ENCODE results near the gene C10orf143.

Gene C10orf143

GRCh38 chr10:130038019-130038555 is 72.5 kb downstream of the C10orf143 start:
- TF ChIP-seq, protein P1, sequence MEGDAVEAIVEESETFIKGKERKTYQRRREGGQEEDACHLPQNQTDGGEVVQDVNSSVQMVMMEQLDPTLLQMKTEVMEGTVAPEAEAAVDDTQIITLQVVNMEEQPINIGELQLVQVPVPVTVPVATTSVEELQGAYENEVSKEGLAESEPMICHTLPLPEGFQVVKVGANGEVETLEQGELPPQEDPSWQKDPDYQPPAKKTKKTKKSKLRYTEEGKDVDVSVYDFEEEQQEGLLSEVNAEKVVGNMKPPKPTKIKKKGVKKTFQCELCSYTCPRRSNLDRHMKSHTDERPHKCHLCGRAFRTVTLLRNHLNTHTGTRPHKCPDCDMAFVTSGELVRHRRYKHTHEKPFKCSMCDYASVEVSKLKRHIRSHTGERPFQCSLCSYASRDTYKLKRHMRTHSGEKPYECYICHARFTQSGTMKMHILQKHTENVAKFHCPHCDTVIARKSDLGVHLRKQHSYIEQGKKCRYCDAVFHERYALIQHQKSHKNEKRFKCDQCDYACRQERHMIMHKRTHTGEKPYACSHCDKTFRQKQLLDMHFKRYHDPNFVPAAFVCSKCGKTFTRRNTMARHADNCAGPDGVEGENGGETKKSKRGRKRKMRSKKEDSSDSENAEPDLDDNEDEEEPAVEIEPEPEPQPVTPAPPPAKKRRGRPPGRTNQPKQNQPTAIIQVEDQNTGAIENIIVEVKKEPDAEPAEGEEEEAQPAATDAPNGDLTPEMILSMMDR (IDR thresholded peaks at IDR 0.05; ENCODE audit: low read depth, low read length), result no peak
- no peak overlapping the region for H3K4me3 ChIP-seq (replicated peaks in 1 of 2; ENCODE audit: low read depth in 2 of 2, low read length in 2 of 2)
- no peak for DNase-seq (ENCODE audit: low read depth in 2 of 2)

- no peak overlapping the region for H3K4me3 ChIP-seq (replicated peaks in 1 of 2; ENCODE audit: low read depth in 2 of 2, low read length in 2 of 2)
- TF ChIP-seq, protein P1 (IDR thresholded peaks at IDR 0.05; ENCODE audit: low read depth, low read length), result no peak
- DNase-seq (ENCODE audit: low read depth in 2 of 2), result no peak
Measured at GRCh38 chr10:130037169-130037661, 73.4 kb downstream of the C10orf143 start.

DNA sequence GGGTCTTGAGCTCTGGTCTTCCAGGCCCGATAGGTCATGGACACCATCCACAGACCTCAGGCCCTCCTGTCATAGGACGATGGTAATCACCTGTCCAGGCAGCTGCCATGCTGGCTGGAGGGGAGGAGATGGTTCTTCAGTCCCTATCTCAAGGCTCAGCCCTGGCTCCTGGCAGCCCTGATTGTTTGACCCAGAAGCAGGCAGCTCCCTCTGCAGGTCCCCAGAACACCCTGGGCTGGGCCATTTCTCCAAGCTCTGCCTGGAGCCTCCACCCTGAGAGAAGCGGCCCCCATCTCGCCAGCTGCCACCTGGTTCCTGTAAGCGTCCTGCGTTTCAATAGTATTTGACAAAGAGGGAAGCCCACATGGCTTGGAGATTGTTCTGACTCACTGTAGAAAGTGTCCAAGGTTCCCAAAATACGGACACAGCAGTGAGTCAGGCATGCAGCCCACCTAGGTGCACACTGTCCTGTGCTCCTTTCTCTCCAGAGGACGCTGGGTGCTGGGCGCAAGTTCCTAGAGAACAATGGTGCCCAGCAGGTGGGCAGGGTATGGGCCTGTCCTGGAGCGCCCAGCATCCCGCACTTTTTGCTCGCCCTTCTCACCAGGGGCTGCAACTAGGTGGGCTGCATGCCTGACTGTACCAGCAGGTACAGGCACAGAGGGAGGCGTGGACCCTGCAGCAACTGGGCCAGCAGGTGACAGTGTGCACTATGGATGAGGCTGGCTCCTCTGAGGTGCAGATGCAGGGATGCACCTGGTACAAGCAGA is 74.1 kb downstream of the C10orf143 start:
- TF ChIP-seq, protein P1 (IDR thresholded peaks at IDR 0.05; ENCODE audit: low read depth, low read length), result no peak
- DNase-seq (ENCODE audit: low read depth in 2 of 2), result no peak
- H3K4me3 ChIP-seq (replicated peaks in 1 of 2; ENCODE audit: low read depth in 2 of 2, low read length in 2 of 2), result no peak overlapping the region

DNA sequence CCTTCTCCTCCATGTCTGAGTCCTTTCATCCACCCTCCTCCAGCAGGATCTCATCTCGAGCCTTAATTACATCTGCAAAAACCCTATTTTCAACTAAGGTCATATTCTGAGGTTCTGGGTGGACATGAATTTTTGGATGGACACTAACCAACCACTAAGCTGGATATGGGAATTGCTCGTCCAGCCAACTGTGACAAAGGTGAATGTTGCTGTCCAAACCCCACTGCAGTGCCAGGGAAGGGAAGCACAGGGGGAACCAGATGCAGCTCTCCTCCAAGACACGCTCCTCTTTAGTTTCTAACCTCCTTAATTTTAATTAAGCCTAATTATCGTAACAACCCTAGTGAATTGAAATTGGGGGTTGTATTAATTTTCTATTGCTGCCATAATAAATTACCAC is 81.4 kb downstream of the C10orf143 start:
- no peak for DNase-seq (ENCODE audit: low read depth in 2 of 2)
- H3K4me3 ChIP-seq (replicated peaks in 1 of 2; ENCODE audit: low read depth in 2 of 2, low read length in 2 of 2), result no peak overlapping the region
- TF ChIP-seq, protein P1 (IDR thresholded peaks at IDR 0.05; ENCODE audit: low read depth, low read length), result no peak

DNA sequence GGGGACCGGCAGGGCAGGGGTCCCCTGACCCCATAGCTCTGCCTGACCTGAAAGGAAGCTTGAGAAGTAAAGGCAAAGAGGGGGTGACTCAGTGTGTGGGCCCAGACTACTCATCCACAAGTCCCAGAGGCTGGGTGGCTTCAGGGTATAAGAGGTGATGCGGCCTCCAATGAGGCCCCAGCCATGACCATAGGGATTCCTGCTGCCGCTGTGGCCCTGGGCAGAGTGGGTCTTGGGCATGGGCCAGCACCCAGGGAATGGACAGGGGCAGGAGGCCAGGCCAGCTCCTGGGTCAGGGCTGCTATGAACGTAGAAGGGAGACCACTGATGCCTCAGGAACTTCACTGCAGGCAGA is 82.2 kb downstream of the C10orf143 start:
- DNase-seq (ENCODE audit: low read depth in 2 of 2), result no peak
- no peak overlapping the region for H3K4me3 ChIP-seq (replicated peaks in 1 of 2; ENCODE audit: low read depth in 2 of 2, low read length in 2 of 2)
- TF ChIP-seq, protein P1 (IDR thresholded peaks at IDR 0.05; ENCODE audit: low read depth, low read length), result no peak

GRCh38 chr10:130027716-130028464 is 82.7 kb downstream of the C10orf143 start:
- TF ChIP-seq, protein P1 (IDR thresholded peaks at IDR 0.05; ENCODE audit: low read depth, low read length), result no peak
- no peak overlapping the region for H3K4me3 ChIP-seq (replicated peaks in 1 of 2; ENCODE audit: low read depth in 2 of 2, low read length in 2 of 2)

More at GRCh38 chr10:130027716-130028464, 82.7 kb downstream of the C10orf143 start:
- no peak for DNase-seq (ENCODE audit: low read depth in 2 of 2)
